ENCODE data around the gene GPC6.

GPC6 gene

DNA sequence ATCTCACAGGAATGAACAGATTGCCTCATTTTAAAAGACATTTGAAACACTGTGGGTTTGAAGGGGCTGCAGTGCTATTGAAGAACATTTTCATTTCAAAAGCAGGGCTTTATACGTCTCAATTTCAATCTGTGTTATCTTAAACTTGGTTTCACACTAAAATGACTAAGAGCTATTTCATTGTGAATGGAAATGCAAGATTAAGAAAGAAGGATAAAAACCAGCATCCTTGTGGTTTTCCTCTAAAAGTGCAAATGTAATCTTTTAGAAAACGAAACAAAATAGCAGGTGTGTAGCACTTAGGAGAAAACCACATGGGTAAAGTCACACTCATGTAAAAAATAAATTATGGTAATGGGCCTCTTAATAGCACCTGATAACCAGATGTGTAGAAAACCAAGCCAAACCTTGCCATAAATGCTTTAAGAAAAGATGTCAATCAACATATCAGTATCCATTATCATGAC lies 397.7 kb downstream of the GPC6 start:
- DNase-seq: no peak

DNA sequence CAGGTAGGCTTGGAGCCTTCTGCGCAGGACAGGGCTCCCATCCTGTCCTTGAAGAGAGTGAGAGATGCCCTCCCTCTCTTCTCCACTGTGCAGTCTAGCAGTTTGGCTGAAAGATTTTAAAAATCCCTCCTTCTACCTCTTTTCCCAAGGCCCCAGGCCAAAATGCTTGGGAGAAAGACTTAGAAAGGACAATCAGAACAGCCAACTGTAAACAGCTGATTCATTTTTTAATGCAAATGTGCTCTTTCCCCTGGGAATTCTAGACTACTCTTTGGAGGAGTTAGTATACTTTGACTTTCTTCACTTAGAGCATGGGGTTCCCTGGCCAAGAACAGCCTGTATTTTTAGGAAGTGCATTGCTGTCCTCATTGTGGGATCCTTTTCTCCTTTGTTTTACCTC lies 398.9 kb downstream of the GPC6 start:
- no peak for DNase-seq

DNA sequence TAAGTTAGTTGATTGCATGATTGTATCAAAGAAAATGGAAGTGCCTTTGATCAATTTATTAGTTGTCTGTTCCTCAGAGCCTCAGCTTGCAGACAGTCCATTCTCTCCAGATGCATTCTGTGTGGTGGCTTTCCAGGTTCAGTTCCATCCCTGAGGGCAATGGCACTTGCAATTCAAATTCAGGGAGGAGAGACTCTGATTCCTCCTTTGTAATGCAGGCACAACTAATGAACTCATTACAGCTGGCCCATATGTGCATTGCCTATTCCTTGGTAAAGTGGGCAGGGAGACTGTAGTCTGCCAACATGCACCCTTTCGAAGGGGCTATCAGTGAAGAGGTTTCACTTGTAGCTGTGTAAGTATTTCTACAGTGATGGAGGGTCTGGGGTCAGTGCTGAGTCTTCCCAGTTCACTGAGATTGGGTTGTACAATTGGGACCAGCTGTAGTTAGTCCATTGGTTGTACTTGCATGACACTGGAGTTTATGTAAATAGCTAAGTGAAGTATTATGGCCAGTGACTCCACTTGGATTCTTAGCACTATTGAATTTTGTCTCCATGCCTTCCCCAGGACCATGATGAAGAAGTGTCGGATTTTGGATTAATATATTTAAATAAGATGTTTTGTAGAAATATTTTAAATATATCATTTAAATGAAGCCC lies 401.7 kb downstream of the GPC6 start:
- no peak for DNase-seq

DNA sequence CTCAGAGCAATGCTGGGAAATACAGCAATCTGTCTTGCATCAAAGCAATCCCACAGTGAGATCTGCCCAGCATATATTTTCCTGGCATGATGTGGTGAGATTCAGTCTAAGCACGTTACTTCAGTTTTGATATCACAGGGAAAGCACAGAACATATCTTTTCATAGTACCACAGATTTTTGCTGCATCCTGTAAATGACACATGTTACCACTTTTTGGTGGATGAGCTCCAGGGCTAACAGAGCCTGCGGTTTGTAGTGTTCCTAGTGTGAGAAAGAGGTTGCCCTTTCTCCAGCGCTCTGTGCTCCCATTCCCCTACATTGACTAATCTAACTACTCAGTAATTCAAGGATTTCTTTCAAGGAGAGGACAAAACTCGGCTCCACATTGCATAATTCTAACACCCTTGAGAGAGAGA lies 409.0 kb downstream of the GPC6 start:
- DNase-seq: no peak

DNA sequence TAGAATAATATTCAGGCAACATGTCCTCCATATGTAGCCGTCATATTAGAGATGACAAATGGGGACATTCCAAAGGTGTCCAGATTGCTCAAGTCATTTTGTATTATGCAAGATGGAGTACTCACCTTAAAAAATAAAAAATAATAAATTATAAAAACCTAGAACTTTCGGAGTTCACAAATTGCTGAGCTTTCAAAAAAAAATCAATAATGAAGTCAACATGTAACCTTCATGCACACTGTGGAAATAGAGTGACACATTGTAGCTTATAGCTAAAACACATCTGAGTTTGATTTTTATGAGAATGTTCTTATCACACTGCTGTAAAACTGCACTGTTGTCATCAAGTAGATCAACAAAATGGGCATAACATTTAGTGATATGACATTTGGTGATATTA lies 411.2 kb downstream of the GPC6 start:
- no peak for DNase-seq

DNA sequence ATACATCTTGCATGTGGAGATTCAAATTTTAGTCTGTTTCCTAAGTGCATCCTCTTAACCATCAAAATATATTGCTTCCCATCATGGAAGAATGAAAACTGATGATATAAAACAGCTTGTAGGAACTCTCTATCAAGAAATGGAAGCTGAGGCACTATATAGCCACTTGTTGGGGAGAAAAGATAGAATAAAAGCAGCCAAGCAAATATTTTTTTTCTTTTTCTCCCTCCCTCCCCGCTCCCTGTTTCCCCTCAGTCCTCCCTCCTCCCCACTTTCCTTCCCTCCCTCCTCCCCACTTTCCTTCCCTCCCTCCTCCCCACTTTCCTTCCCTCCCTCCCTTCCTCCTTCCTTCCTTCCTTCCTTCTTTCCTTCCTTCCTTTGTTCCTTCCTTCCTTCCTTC lies 413.8 kb downstream of the GPC6 start:
- no peak for DNase-seq

DNA sequence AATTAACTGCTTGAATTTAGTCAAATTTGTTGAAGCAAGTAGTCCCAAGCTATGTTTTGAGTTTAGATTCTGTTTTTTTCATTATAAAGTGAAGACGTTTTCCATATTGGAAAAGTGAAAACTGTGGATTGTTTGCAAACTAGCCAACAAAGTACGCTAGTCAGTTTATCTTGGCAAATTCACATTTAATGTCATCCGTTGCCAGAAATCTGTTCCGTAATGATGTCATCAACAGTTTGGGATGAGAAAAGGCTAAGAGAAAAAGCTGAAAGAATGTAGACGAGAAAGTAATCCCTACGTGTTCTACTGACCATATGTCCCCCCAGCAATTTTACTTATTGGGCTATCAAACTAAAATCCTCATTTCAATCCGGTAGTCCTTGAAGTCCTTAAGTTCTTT lies 419.6 kb downstream of the GPC6 start:
- no peak for DNase-seq

DNA sequence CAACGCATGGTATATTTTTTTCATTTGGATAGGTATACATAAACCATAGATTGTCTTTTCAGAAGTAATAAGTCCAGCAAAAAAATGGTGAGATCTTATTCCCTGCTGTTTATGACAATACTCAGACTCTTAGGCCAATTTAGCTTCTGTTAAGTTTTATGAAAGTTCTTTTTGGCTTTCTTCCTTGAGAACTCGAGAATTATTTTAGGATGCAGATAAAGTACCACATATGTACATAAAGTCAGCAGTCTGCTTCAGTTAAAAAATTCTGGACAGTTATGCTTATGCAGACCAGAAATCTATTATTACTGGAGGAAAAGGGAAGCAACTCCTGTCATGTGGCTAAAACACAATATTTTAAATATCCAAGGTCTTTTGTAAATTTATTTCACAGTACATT lies 422.9 kb downstream of the GPC6 start:
- no peak for DNase-seq

GRCh38 chr13:93653776-93654175 lies 427.2 kb downstream of the GPC6 start:
- no peak for DNase-seq

- DNase-seq: no peak
Measured at GRCh38 chr13:93655154-93655553, 428.5 kb downstream of the GPC6 start.

- no peak for DNase-seq
Measured at GRCh38 chr13:93660391-93661063, 433.9 kb downstream of the GPC6 start.

- no peak for DNase-seq
Measured at GRCh38 chr13:93670866-93671265, 444.3 kb downstream of the GPC6 start.

DNA sequence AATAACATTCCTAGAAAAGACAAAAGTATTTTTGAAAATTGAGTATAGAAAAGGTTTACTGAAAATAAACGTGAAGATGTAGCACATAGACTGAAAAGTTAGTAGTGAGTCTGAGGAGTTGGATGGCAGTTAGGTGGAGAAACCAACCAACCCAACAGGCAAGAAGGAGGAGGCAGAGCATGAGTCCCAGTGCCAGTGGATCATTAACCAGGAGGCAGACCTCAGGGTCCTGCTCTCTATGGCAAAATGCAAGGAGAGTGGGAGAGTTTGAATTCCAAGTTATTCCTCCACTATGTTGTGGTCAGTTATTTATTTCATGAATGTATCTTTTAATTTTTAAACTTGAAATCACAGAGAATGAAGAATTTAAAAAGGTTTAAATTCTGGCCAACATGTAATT lies 446.4 kb downstream of the GPC6 start:
- DNase-seq: no peak

- DNase-seq: no peak
Measured at GRCh38 chr13:93673885-93674284, 447.3 kb downstream of the GPC6 start.

- no peak for DNase-seq
Measured at GRCh38 chr13:93674337-93674755, 447.7 kb downstream of the GPC6 start.

DNA sequence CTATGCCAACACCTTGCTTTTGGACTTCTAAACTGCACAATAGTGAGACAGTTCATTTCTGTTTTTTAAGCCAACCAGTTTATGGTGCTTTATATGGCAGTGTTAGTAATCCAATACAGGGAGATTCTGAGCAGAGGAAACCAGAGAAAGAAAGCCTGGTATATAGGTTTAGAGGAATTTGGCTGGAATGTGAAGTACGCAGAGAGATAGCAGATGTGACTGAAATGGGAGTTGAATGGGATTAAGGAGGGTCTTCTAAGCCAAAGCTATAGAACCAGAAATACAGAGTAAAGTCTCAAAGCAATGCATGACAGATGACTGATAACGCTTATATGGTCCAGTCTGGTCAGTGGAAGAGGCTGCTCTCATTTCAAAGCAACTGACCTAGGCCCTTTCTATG lies 453.7 kb downstream of the GPC6 start:
- no peak for DNase-seq

- no peak for DNase-seq
Measured at GRCh38 chr13:93685900-93686299, 459.3 kb downstream of the GPC6 start.

- no peak for DNase-seq
Measured at GRCh38 chr13:93686399-93686798, 459.8 kb downstream of the GPC6 start.

GRCh38 chr13:93687261-93687660 lies 460.7 kb downstream of the GPC6 start:
- DNase-seq: no peak

DNA sequence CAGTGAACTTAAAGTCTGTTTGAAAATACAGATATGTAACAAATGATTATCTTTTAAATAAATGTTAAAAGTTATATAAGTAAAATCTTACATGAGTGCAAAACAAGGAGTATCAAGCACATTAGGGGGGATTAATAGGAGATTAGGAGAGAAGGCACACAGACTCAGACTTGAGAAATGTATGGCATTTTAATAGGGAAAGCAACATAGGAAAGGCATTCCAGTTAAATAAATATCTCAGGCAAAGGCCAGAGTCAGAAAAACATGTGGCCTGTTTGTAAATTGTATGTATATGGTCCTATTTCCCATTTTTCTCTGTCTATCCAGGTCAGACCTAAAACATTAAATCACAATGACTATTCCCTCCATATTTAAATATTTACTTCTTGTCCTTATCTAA lies 462.7 kb downstream of the GPC6 start:
- no peak for DNase-seq

DNA sequence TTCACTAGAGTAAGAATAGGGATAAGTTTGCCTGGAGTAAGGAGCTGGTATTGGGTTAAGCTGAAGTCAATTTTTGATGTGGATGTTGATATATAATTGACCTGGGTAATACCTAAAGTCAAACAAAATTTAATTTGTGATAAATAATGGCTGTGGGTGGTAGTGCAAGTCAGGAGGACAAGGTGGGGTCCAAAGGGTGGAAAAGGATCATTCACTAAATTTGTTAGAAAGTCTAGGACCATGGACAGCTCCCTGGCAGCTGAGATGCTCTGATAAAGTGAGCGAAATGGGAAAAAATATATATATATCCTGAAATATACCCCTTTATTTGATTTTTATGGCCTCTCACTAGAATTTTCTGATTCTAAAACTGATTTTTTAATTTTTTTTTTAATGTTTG lies 463.5 kb downstream of the GPC6 start:
- DNase-seq: no peak

DNA sequence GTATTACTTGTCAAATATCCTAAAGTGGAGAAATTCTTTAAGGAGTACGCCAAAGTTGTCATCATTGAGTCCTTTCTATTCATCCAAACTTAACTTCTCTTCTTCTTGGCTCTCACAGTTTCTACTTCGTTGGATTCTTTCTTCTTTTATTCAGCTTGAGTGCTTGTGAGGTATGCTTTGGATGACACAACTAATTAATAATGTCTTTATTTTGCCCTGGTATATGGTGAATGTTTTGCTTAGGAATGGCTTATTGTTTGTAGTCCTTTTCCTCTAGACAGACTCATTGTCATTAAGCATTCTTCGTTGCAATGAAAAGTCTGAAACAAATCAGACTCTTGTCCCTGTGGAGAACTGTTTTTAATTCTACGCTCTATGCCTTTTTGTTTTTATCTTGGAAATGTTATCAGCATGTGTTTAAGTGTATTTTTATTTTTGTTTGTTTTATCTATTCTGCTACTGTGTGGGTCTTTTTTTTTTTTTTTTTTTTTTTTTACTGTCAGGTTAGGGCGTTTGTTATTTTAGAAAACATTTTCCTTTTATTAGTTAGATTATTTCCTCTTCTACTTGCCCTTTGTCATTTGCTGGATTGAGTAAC lies 471.5 kb downstream of the GPC6 start:
- DNase-seq: no peak

DNA sequence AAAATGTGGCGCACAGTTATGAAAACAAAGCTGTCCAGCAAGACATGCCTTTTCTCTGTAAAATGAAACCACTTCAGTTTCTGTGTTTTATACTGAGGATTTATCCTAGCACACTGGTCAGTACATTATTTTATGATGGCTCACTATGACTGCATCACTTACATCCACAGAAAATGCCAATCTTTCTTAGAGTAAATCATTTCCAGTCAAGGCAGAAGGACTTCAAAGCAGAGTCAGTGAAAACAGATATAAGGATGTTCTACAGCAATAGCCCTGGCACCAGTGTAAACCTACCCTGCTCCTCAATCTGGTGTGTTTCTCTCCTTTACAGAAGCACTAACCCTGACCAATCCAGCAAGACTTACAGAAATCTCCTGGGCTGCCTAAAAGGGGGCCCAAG lies 473.5 kb downstream of the GPC6 start:
- DNase-seq: no peak

DNA sequence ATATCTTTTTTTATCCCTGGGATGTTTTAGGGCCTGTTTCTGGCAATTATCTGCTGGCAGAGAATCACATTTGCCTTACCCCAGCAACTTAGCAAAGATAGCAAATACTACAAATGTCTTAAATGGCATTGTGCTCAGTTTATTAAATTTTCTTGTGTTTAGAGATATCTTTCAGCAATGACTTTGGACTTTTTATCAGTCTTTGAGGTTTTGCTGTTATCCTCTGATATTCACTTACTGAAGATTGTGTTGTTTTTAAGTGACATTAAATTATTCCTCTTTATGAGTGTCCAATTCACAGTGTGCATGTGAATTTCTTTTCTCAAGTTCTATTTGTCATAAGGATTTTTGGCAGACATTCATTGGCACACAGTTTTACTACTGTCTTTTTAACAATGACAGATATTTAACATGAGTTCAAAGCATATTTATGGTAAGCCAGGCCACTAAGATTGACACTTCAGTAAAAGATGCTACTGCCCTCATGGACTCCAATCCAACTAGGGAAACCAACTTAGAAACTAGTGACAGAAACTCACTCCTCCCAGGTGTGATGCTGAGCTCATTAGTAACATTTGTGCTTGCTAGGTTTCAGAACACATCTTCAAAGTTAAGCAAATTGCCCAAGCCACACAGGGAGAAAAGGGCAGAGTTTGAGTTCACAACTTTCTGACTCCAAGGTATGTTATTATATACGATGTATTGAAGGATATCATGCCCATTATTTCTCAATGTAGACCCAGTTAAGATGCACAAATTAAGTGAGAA lies 481.9 kb downstream of the GPC6 start:
- no peak for DNase-seq
